K562 (cell line): Measurements from ENCODE around the gene TXLNG. TPM values are rescaled to one million over a fixed set of nuclear protein-coding genes. Genes with fewer than 3 reads are reported as not detected.

Source experiments
- ATAC-seq: fragments of 200-7000 bp; cut with Tn5 transposase; 3 replicates; pipeline ENCODE4 v1.9.1; 2020; ENCODE audit warnings: moderate library complexity
- BruUV-seq: library from RNA; stranded (reverse); fragments of 400-500 nt; replicated peaks from 2 replicates; lab custom pipeline; 2021; lab: Mats Ljungman, UMichigan
- CTCF ChIA-PET: fragments of 300-600 bp; formaldehyde crosslinking; extraction: SDS; loops from one replicate; lab custom pipeline; 2021; ENCODE audit warnings: low intra/inter-chr PET ratio; lab: Yijun Ruan, JAX
- POLR2A ChIA-PET: fragments of 300-600, 350-650 bp; sonication (Branson Sonifier 250); formaldehyde crosslinking; extraction: SDS; loops from one replicate; lab custom pipeline; 2021; ENCODE audit warnings: antibody characterized with exemption, inconsistent platforms; lab: Yijun Ruan, JAX
- DNase-seq, 4 experiments: peaks; one replicate each; pipeline versions ENCODE4 v3.0.0 to v3.0.0-alpha.2; 2011 to 2018; ENCODE audit warnings: low spot score in 3 of 4, mixed read lengths in 3 of 4; ENCODE audit errors: extremely low read depth in 1 of 4
- FAIRE-seq: peaks from 2 replicates; lab custom pipeline; 2011; peaks lifted over from hg19 to GRCh38; lab: Jason Lieb, UNC
- H2AFZ ChIP-seq: 2 replicates; pipeline ENCODE4 v1.6.0; 2011; ENCODE audit warnings: low read depth, low read length, control low read depth, inconsistent platforms
- H3K27ac ChIP-seq: fragments of 200-600 bp; 3 replicates; pipeline ENCODE4 v1.8.0; 2011; ENCODE audit warnings: low read depth, mild to moderate bottlenecking, control low read depth, inconsistent platforms, low read length, moderate library complexity, mixed read lengths; ENCODE audit errors: extremely low read depth
- H3K27me3 ChIP-seq, 2 experiments: fragments of 300-600 bp in 1 of 2; 2 replicates in 1 of 2; 3 replicates in 1 of 2; pipeline versions ENCODE4 v1.6.0 to v1.8.0; 2011; ENCODE audit warnings: inconsistent platforms in 2 of 2, low read length in 2 of 2, mild to moderate bottlenecking in 1 of 2, mixed read lengths in 1 of 2, moderate library complexity in 1 of 2; ENCODE audit not compliant: control insufficient read depth in 2 of 2, insufficient read depth in 2 of 2
- H3K36me3 ChIP-seq: fragments of 300-600 bp; 3 replicates; pipeline ENCODE4 v1.8.0; 2011; ENCODE audit warnings: mild to moderate bottlenecking, low read length, inconsistent platforms; ENCODE audit not compliant: control insufficient read depth, insufficient read depth
- H3K4me1 ChIP-seq, 2 experiments: fragments of 200-600 bp in 1 of 2; replicated peaks in 1 of 2; 2 replicates in 1 of 2; 3 replicates in 1 of 2; pipeline versions ENCODE4 v1.5.1 to v1.8.0; 2011; ENCODE audit warnings: inconsistent platforms in 2 of 2, low read length in 2 of 2, mild to moderate bottlenecking in 1 of 2, mixed read lengths in 1 of 2, moderate library complexity in 1 of 2; ENCODE audit not compliant: control insufficient read depth in 2 of 2, insufficient read depth in 2 of 2
- H3K4me2 ChIP-seq: 2 replicates; pipeline ENCODE4 v1.6.1; 2011; ENCODE audit warnings: low read length, control low read depth, inconsistent platforms, mixed read lengths; ENCODE audit not compliant: insufficient read depth
- H3K4me3 ChIP-seq: fragments of 200-600 bp; sonication (generic), shearing (Covaris generic); 2 replicates; pipeline ENCODE4 v1.5.1; 2016; ENCODE audit warnings: control low read depth, inconsistent platforms
- H3K79me2 ChIP-seq: fragments of 200-600 bp; 3 replicates; pipeline ENCODE4 v1.8.0; 2011; ENCODE audit warnings: low read length, inconsistent platforms; ENCODE audit not compliant: control insufficient read depth, insufficient read depth
- H3K9ac ChIP-seq, 2 experiments: 2 replicates each; pipeline versions ENCODE4 v1.6.0 to v1.6.1; 2011; ENCODE audit warnings: low read depth in 2 of 2, low read length in 2 of 2, control low read depth in 1 of 2, inconsistent platforms in 1 of 2, mild to moderate bottlenecking in 1 of 2, mixed read lengths in 1 of 2; ENCODE audit not compliant: insufficient read depth in 1 of 2
- H3K9me1 ChIP-seq: one replicate; pipeline ENCODE4 v1.6.0; 2011; ENCODE audit warnings: inconsistent platforms, mild to moderate bottlenecking, low read length, moderate library complexity; ENCODE audit not compliant: control insufficient read depth, insufficient read depth
- H3K9me3 ChIP-seq: replicated peaks from 2 replicates; pipeline ENCODE4 v1.5.1; 2011; ENCODE audit warnings: low read depth, low read length, inconsistent platforms; ENCODE audit not compliant: control insufficient read depth, insufficient read depth
- H4K20me1 ChIP-seq: replicated peaks from 2 replicates; pipeline ENCODE4 v1.6.1; 2011; ENCODE audit warnings: low read length, inconsistent platforms, mixed read lengths; ENCODE audit not compliant: control insufficient read depth, insufficient read depth
- AFF4 ChIP-seq: sonication (generic); formaldehyde crosslinking; IDR thresholded peaks from 2 replicates; pipeline ENCODE4 v1.8.0; 2023; ENCODE audit warnings: mild to moderate bottlenecking, missing genetic modification reagents
- CHCHD3 ChIP-seq: fragments of 250-450 bp; sonication (Bioruptor Pico); IDR thresholded peaks from 2 replicates; pipeline ENCODE4 v2.1.2; 2022; ENCODE audit warnings: mild to moderate bottlenecking
- CTCF ChIP-seq, 3 experiments: IDR thresholded peaks in 2 of 3; conservative IDR thresholded peaks in 1 of 3; 2 replicates each; pipeline ENCODE4 v1.5.1; 2011 to 2012; ENCODE audit warnings: low read length in 3 of 3, mild to moderate bottlenecking in 3 of 3, control low read depth in 2 of 3, improper control_type of control experiment in 1 of 3, inconsistent platforms in 1 of 3, low read depth in 1 of 3, mixed read lengths in 1 of 3, moderate library complexity in 1 of 3; ENCODE audit not compliant: insufficient read depth in 2 of 3
- EP300 ChIP-seq: IDR thresholded peaks from 2 replicates; pipeline ENCODE4 v1.6.1; 2012; ENCODE audit warnings: low read length, improper control_type of control experiment
- FOXJ2 ChIP-seq: fragments of 200-800 bp; sonication (Bioruptor generic); IDR thresholded peaks from 2 replicates; pipeline ENCODE4 v1.6.1; 2016; ENCODE audit warnings: missing genetic modification characterization, missing compliant biosample characterization
- GABPA ChIP-seq: fragments of 200-800 bp; sonication (Bioruptor generic); conservative IDR thresholded peaks from 2 replicates; pipeline ENCODE4 v1.6.1; 2016; ENCODE audit warnings: low read depth, missing genetic modification characterization, missing compliant biosample characterization
- HMG20A ChIP-seq: fragments of 450-650 bp; formaldehyde crosslinking; conservative IDR thresholded peaks from 2 replicates; pipeline ENCODE4 v1.4.0; 2020; ENCODE audit warnings: mild to moderate bottlenecking, mixed read lengths
- JUNB ChIP-seq: fragments of 450-650 bp; formaldehyde crosslinking; conservative IDR thresholded peaks from 2 replicates; pipeline ENCODE4 v1.4.0; 2020; ENCODE audit warnings: mild to moderate bottlenecking
- KAT7 ChIP-seq: sonication (generic); formaldehyde crosslinking; IDR thresholded peaks from 2 replicates; pipeline ENCODE4 v1.8.0; 2022; ENCODE audit warnings: missing genetic modification reagents, mild to moderate bottlenecking, borderline replicate concordance
- KDM4B ChIP-seq, 2 experiments: fragments of 450-650 bp in 1 of 2; sonication (generic) in 1 of 2; IDR thresholded peaks; 2 replicates each; pipeline ENCODE4 v1.6.1; 2016 to 2017; ENCODE audit warnings: borderline replicate concordance in 2 of 2, antibody characterized with exemption in 1 of 2, low read depth in 1 of 2, mild to moderate bottlenecking in 1 of 2
- MEF2A ChIP-seq: IDR thresholded peaks from 2 replicates; pipeline ENCODE4 v1.6.1; 2011; ENCODE audit warnings: low read depth, mild to moderate bottlenecking, low read length, moderate library complexity; ENCODE audit not compliant: control insufficient read depth
- MTA3 ChIP-seq: fragments of 450-650 bp; formaldehyde crosslinking; IDR thresholded peaks from 2 replicates; pipeline ENCODE4 v1.6.1; 2017; ENCODE audit warnings: mild to moderate bottlenecking, borderline replicate concordance
- PHB2 ChIP-seq: fragments of 450-650 bp; IDR thresholded peaks from 2 replicates; pipeline ENCODE4 v1.6.1; 2017; ENCODE audit warnings: low read depth
- PHF20 ChIP-seq: fragments of 450-650 bp; IDR thresholded peaks from 2 replicates; pipeline ENCODE4 v1.6.1; 2018; ENCODE audit not compliant: partially characterized antibody
- POU5F1 ChIP-seq: fragments of 150-350 bp; IDR thresholded peaks from 2 replicates; pipeline ENCODE4 v1.6.1; 2014; ENCODE audit warnings: borderline replicate concordance, low read length, low read depth, mild to moderate bottlenecking; ENCODE audit not compliant: partially characterized antibody
- SREBF1 ChIP-seq: fragments of 150-350 bp; IDR thresholded peaks from 2 replicates; pipeline ENCODE4 v1.6.1; 2014; ENCODE audit warnings: antibody characterized with exemption, low read depth, low read length, borderline replicate concordance
- TBL1XR1 ChIP-seq, 2 experiments: IDR thresholded peaks; 2 replicates each; pipeline ENCODE4 v1.6.1; 2012; ENCODE audit warnings: improper control_type of control experiment in 2 of 2, low read length in 2 of 2, mild to moderate bottlenecking in 1 of 2
- WGBS: fragments of 100-300 bp; shearing (Covaris generic); methylation state at CpG from one replicate; pipeline ENCODE4 v1.1.6; 2016; ENCODE audit warnings: low coverage, mixed read lengths; ENCODE audit not compliant: insufficient coverage; ENCODE audit errors: missing lambda C conversion rate; 5-methylcytosine and 5-hydroxymethylcytosine counted together
- in situ Hi-C: fragments of 300-500 bp; cut with MboI; formaldehyde crosslinking; loops from 4 replicates; pipeline ENCODE4 v1.15.0; 2018; ENCODE audit warnings: inconsistent platforms, mixed read lengths
- intact Hi-C: fragments of 100-400 bp; cut with micrococcal nuclease; formaldehyde crosslinking; loops from 2 replicates; pipeline ENCODE4 v1.14.2; 2022
- polyA plus RNA-seq, 8 experiments: library from polyadenylated mRNA; depleted of rRNA in 4 of 8; stranded (reverse) in 5 of 8; unstranded in 3 of 8; fragments of >200 nt; fragmentation: Nextera tagmentation in 2 of 8; fragmentation: Illumina TruSeq in 1 of 8; extraction: Ambion mirVana in 2 of 8; extraction: Trizol in 1 of 8; gene quantifications; 2 replicates each; pipeline versions ENCODE4 v1.2.1 to v1.2.3, GENCODE V29; 2011 to 2014; ENCODE audit warnings: inconsistent platforms in 1 of 8, missing spikeins in 1 of 8
- total RNA-seq, 7 experiments: library from RNA; depleted of rRNA in 6 of 7; stranded (reverse); fragments of >200 nt in 6 of 7; fragmentation: Illumina TruSeq in 2 of 7; extraction: Trizol in 2 of 7; gene quantifications; 2 replicates each; pipeline versions ENCODE4 v1.2.1 to v1.2.3, GENCODE V29; 2011 to 2021; ENCODE audit warnings: low replicate concordance in 1 of 7

The TXLNG gene
- total and polyA plus RNA-seq, 9 of the 15 experiments (the other 6 are each of a cell fraction or from before 2014, with no cell fraction given): 13.1 to 47.0 (median 31.6) TPM

- no peak for TF ChIP-seq KAT7
These were observed 41.2 kb upstream of the TXLNG start (continued) for GRCh38 chrX:16745102-16745501.

GRCh38 chrX:16745659-16746058 lies 40.6 kb upstream of the TXLNG start:
- H4K20me1 ChIP-seq: no peaks in the 10 kb centered on the region
- H3K9me1 ChIP-seq: no peaks in the 10 kb centered on the region
- H3K36me3 ChIP-seq: peaks cover 63% of the 10 kb centered on the region
- no peaks in the 10 kb centered on the region for H3K4me1 ChIP-seq
- no peak for ATAC-seq
- 97% methylated on average over 4 of the region's 5 CpGs for WGBS
- intact Hi-C loops (no loop called here), in situ Hi-C loops (no loop called here)
- no peak overlapping the region for H3K9ac ChIP-seq
- no peak for FAIRE-seq
- no peaks in the 10 kb centered on the region for H3K9me3 ChIP-seq
- H2AFZ ChIP-seq: no peak overlapping the region
- CTCF ChIA-PET: no interaction called here
- H3K4me2 ChIP-seq: no peak overlapping the region
- no peak overlapping the region for H3K4me3 ChIP-seq
- no peaks in the 10 kb centered on the region for H3K27me3 ChIP-seq
- DNase-seq: no peak
- POLR2A ChIA-PET: no interaction called here
- H3K27ac ChIP-seq: no peak overlapping the region
- BruUV-seq: no TSS peak
- no peaks in the 10 kb centered on the region; the same call in 2 of the 3 replicates for H3K79me2 ChIP-seq
- no peak for TF ChIP-seq TBL1XR1 (IDR thresholded peaks at IDR 0.05; ENCODE audit: low read length in 2 of 2)
- no peak for TF ChIP-seq PHB2
- TF ChIP-seq CHCHD3 (CRISPR knock-in tag): no peak
- no peak for TF ChIP-seq HMG20A (CRISPR knock-in tag)
- TF ChIP-seq EP300: no peak
- TF ChIP-seq CTCF (IDR thresholded peaks at IDR 0.05 in 2 of 3, conservative IDR thresholded peaks at IDR 0.05 in 1 of 3; ENCODE audit: insufficient read depth in 2 of 3, low read depth in 1 of 3, low read length in 3 of 3): no peak
- TF ChIP-seq JUNB: no peak
- TF ChIP-seq GABPA (tag): no peak
- no peak for TF ChIP-seq PHF20
- no peak for TF ChIP-seq MTA3
- no peak for TF ChIP-seq MEF2A
- no peak for TF ChIP-seq AFF4 (CRISPR knock-in tag)
- TF ChIP-seq SREBF1: no peak
- TF ChIP-seq KDM4B (IDR thresholded peaks at IDR 0.05; ENCODE audit: borderline replicate concordance in 2 of 2, low read depth in 1 of 2): no peak
- TF ChIP-seq POU5F1: no peak
- TF ChIP-seq FOXJ2: no peak
